ENCODE results near the gene SDK2.

The SDK2 gene

DNA sequence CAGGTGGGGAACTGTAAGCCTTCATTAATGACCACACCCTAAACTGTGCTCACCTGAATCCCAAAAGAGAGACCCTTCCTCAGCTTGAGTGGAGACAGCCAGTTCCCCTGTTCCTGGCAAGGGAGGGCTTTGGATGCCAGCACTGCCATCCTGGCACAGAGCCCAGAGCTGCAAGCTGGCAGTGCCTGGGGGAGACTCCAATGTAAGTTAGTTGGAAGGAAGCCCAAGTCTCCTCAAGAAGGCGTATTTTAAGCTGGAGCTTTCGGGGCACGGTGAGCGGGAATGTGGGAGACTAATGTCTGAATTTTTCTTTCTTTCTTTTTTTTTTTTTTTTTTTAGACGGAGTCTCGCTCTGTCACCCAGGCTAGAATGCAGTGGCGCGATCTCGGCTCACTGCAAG is 337.1 kb downstream of the SDK2 start:
- no peak for DNase-seq (ENCODE audit: low read depth in 2 of 2)

DNA sequence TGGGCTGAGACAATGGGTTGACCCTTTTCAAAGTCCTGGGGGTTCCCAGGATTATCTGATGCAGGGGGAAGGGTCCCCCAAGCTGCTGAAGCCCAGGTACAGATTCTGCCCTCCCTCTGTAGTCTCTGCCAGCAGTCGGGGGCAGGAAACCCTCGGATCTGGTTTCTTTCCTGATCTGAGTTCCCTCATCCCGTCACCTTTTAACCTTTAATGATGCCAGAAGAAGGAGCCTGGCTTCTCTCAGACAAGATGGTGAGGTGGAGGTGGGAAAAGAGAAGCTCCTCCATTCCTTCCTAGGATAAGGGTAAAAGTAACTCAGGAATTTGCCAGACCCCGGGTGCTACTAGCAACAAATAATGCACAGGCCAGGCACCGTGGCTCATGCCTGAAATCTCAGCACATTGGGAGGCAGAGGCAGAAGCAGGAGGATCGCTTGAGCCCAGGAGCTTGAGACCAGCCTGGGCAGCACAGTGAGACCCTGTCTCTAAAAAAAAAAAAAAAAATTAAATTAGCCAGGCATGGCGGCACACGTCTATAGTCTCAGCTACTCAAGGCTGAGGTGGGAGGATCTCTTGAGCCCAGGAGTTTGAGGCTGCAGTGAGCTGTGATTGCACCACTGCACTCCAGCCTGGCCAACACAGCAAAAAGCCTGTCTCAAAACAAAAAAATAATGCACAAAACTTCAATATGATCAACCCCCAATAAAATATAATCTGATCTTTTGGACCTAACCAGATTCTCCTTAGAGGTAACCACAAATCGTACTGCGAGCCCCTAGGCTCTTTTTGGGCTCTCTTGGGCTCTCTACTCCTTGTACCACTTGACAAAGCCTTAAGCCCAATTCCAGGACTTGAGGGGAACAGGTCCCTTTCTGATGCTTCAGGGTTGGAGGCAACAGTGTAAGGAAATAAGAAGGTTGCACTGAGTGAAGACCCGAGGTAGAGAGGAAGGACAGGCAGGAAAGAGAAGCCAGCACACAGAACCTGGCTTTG is 338.1 kb downstream of the SDK2 start:
- no peak for DNase-seq (ENCODE audit: low read depth in 2 of 2)

DNA sequence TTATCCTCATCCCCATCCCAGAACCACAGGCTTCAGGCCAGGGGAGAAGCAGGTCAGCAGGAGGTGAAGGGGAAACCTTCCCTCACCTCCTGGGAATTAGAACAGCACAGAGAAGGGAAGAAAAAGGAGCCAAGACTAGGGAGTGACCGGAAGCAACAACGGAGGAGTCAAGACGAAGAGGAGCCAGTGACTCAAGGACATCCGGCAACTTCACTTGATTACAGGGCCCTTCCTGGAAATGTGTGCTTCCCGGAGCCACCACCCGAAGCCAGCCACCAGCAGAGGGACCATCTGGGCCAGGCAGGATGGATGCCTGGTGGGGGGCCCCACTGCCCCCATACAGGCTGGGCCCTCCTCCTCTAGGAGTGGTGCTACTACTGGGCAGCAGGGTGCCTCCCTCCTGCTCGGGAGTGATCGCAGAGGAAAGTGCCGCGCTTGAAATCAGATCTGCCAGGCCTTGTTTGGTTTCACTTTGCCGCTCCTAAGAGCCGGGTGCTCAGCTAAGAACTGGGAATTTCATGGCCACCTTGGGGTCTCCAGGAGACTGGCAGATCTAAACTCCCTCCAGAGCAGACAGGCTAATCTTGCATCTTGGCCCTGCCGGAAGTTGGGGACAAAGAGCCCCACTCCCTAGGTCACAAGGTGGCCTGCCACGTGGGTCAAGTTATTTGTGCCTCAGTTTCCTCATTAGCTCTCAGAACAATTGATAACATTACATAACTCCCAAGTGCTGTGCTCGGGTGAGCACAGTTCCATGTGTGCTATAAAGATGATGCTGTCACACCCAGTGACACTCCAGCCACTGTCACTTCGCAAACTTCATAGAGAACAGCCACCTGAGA is 339.1 kb downstream of the SDK2 start:
- DNase-seq (ENCODE audit: low read depth in 2 of 2): no peak

DNA sequence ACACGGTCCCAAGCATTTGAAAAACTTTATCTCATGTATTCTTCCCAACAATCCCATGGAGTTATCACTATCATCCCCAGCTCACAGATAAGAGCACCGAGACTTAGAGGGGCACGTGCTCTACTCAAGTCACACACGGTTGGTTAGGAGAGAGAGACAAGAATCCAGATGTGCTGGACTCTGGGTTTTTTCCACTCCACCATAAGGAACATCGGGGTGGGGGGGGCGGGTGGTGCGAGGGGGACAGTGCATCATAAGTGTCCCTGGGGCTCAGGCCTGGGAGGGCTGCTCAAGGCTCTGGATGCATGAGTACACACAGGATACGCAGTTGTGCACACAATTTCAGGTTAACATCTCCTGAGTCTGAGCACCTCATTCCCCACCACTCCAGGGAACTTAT is 339.8 kb downstream of the SDK2 start:
- DNase-seq (ENCODE audit: low read depth in 2 of 2): no peak

GRCh38 chr17:73302189-73302588 is 342.1 kb downstream of the SDK2 start:
- DNase-seq (ENCODE audit: low read depth in 2 of 2): no peak

GRCh38 chr17:73301369-73301768 is 342.9 kb downstream of the SDK2 start:
- DNase-seq (ENCODE audit: low read depth in 2 of 2): no peak

GRCh38 chr17:73300392-73300791 is 343.9 kb downstream of the SDK2 start:
- no peak for DNase-seq (ENCODE audit: low read depth in 2 of 2)

DNA sequence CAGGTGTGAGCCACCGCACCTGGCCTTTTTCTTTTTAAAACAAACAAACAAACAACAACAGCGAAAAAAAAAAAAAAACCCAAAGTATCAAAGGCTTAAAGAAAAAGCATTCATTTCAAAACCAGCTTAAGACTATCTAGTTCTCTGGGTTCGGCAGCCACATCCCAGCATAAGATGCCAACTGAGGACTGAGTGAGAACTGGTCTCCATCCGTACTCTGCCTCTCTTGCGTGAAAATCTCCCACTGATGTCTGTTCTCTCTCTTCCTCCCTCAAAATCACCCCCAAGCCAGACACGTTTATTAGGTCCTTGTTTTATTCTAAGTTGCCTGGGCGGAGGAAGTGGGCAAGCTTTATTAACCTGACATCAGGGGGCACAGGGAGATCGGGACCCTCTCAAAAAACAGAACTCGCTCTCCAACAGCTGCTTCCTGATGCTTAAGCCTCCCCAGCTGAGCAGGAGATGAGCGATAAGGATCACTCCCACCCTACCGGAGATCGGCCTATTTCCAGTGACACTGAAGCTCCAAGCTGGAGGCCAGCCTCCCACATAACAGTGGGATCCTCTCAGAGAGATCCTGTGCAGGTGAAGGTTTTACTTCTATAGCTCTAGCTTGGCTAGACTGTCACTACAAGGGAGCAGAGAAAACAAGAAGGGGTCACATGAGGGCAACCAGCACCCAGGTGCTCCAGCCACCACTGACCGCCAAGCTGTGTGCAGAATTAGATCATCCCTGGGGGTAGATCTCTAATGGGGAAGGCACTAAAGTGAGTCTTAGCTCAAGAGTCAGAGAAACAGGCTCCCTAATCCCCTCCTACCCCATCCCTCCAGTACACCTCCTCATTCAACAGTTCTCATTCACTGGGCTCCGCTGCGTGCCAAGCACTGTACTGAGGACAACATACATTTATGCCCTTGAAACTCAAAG is 346.0 kb downstream of the SDK2 start:
- DNase-seq (ENCODE audit: low read depth in 2 of 2): no peak

- no peak for DNase-seq (ENCODE audit: low read depth in 2 of 2)
Observed at GRCh38 chr17:73293480-73293911, 350.7 kb downstream of the SDK2 start.

DNA sequence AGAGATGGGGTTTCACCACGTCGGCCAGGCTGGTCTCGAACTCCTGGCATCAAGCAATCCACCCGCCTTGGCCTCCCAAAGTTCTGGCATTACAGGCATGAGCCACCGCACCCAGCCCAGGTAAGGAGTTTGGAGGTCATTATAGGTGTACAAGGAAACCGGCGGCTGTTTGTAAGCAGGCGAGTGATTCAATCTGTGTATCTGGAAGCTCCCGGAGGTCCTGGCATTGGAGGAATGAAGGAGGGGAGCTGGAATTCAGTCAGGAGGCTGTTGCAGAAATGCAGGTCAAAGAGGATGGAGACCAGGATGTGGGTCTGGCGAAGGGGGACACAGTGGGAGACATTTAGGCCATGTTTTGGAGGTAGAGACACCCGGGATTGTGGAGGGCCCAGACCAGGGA is 351.2 kb downstream of the SDK2 start:
- DNase-seq (ENCODE audit: low read depth in 2 of 2): no peak

DNA sequence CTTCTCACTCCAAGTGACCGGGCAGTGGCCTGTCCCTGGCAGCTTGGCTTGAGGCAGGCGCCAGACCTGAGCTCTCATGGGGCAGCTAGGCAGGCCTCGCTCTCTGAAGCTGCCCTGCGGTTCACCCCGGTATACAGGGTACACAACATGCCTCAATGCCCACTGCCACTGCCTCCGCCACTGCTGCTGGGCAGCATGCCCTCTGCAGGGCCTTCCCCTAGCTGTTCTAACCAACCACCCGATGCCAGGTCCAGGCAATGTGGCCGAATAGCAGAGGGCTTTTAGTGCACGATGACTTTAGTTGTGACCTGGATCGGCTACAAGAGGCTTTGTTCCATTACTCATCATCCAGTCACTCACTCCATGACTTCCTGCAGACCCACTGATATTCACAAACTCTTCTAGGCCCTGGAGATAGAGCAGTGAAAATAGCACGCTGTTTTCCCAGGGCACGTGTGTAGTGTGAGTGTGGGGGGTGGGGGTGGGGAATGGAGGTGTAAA is 352.2 kb downstream of the SDK2 start:
- DNase-seq (ENCODE audit: low read depth in 2 of 2): no peak

DNA sequence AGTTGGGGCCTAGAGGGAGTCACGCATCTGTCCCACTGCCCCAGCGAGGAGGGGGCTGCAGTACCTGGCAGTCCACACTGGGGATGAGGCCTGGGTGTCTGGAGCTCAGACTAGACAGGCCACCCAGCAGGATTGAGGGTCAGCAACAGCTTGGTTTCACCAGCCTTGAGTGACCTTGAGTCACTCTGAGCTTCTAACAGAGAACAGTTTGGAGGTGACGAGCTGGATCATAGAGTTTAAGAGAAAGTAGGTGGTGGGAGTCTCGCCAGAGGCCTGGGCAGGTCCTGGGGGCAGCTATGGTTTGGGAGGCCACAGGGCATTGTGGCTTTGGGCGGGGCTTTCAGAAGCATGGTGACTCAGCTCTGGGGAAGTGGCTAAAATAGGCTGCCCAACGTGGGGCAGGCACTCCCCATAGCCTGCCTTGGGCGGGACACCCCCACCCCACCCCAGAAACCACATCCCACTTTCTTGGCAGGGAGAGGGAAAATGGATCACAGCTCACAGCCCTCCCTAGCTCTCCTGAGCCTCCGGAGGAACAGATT is 352.9 kb downstream of the SDK2 start:
- DNase-seq (ENCODE audit: low read depth in 2 of 2): no peak

GRCh38 chr17:73290399-73291259 is 353.6 kb downstream of the SDK2 start:
- DNase-seq (ENCODE audit: low read depth in 2 of 2): no peak

- no peak for DNase-seq (ENCODE audit: low read depth in 2 of 2)
Observed at GRCh38 chr17:73289549-73290254, 354.5 kb downstream of the SDK2 start.

GRCh38 chr17:73288534-73289302 is 355.5 kb downstream of the SDK2 start:
- no peak for DNase-seq (ENCODE audit: low read depth in 2 of 2)

DNA sequence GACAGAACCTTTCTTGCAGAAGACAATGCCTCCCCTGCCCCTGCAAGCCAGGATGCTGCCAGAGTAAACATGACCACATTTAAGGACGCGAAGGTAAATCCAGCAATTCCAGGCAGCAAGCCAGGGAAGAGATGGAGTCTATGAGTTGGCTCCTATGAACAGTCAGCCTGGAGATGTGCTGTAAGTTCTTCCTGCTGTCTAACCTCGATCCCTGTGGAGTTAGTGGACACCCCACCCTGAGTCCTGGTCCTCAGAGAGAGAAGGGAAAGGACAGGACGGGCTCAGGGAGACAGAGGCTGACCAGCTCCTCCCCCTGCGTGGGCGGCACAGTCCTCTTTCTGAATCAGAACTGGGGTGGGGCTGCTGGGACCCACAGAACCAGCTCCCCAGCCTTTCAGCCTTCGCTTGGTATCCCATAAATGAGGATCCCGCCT is 357.4 kb downstream of the SDK2 start:
- no peak for DNase-seq (ENCODE audit: low read depth in 2 of 2)

GRCh38 chr17:73285916-73286862 is 358.1 kb downstream of the SDK2 start:
- no peak for DNase-seq (ENCODE audit: low read depth in 2 of 2)

GRCh38 chr17:73285603-73285908 is 358.7 kb downstream of the SDK2 start:
- DNase-seq (ENCODE audit: low read depth in 2 of 2): no peak

Data from activated CD4-positive, alpha-beta T cell treated with anti-CD3 and anti-CD28 coated beads for 24 hours (primary cell).